SK-N-SH treated with all-trans-retinoic acid at 6 μM for 48 hours (cell line): ENCODE data around the gene ENTPD1.

Experiments
- BACH2 ChIP-seq: fragments of 250-450 bp; sonication (Bioruptor Pico); IDR thresholded peaks from 2 replicates; pipeline ENCODE4 v1.9.0; 2021; ENCODE audit warnings: mild to moderate bottlenecking, borderline replicate concordance
- ZFP30 ChIP-seq: fragments of 450-650 bp; formaldehyde crosslinking; IDR thresholded peaks from 2 replicates; pipeline ENCODE4 v1.5.0; 2022; ENCODE audit warnings: mild to moderate bottlenecking, moderate library complexity

DNA sequence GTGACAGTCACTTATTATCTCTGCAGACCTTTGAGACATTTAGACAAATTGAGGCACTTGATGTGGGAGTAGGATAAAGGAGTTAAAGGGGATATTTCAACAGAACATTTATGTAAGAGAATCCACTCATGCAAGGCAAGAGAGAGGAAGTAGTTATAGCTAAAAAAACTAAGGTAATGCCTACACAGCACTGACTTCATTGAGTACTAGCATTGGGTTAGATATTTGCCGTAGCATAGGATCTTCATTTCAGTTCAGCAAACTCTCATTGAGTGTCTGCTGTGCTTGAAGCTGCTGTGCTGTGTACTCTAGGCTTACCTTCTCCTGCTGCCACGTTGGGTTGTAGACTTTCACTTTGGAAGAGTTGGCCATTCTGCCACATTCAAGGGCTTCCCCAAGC is 10.5 kb upstream of the ENTPD1 start:
- TF ChIP-seq ZFP30 (CRISPR knock-in tag) (no peak), BACH2 (CRISPR knock-in tag) (no peak)
